ENCODE measurements around the gene SMIM10L2A. TPM values are rescaled to one million over a fixed set of nuclear protein-coding genes. Genes with fewer than 3 reads are reported as not detected.

SMIM10L2A gene
- total and polyA plus RNA-seq, 2 experiments from 2014 or later: 1.4 to 5.6 TPM

DNA sequence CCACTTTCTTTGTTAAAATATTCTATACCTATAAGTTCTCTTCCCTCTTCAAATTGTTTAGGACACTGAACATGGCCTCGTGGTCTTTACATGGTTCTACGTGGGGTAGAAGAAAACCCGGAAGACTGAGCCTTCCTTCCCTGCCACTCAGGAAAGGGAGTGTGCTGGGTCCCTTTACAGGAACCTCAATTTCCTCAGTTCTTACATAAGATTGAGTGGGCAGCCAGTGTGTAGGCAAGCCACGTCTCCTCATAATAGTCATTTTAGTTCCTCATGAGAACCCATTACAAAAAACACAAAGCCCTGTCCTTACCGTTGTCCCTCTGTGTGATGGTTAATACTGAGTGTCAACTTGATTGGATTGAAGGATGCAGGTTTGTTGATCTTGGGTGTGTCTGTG lies 28.7 kb upstream of the SMIM10L2A start (continued):
- TF ChIP-seq, protein P1, sequence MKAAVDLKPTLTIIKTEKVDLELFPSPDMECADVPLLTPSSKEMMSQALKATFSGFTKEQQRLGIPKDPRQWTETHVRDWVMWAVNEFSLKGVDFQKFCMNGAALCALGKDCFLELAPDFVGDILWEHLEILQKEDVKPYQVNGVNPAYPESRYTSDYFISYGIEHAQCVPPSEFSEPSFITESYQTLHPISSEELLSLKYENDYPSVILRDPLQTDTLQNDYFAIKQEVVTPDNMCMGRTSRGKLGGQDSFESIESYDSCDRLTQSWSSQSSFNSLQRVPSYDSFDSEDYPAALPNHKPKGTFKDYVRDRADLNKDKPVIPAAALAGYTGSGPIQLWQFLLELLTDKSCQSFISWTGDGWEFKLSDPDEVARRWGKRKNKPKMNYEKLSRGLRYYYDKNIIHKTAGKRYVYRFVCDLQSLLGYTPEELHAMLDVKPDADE (IDR thresholded peaks at IDR 0.05): no peak
- TF ChIP-seq CTCF (conservative IDR thresholded peaks at IDR 0.05; ENCODE audit: low read depth in 2 of 2) (no peak), JUNB (IDR thresholded peaks at IDR 0.05; ENCODE audit: unreplicated experiment) (no peak), POLR2AphosphoS5 (IDR thresholded peaks at IDR 0.05; ENCODE audit: low read depth) (no peak), REST (IDR thresholded peaks at IDR 0.05; ENCODE audit: unreplicated experiment) (no peak), EZH2 (IDR thresholded peaks at IDR 0.05; ENCODE audit: low read depth, unreplicated experiment) (no peak), ZNF114 (CRISPR knock-in tag; IDR thresholded peaks at IDR 0.05) (no peak), EZH2phosphoT487 (IDR thresholded peaks at IDR 0.05; ENCODE audit: unreplicated experiment) (no peak), NANOG (IDR thresholded peaks at IDR 0.05; ENCODE audit: borderline replicate concordance) (no peak), CREB1 (CRISPR knock-in tag; IDR thresholded peaks at IDR 0.05; ENCODE audit: low read depth) (no peak)

GRCh38 chrX:135395064-135395463 lies 26.7 kb upstream of the SMIM10L2A start:
- no peak for DNase-seq (ENCODE audit: low spot score)
- Histone ChIP-seq H4K20me1 (replicated peaks; ENCODE audit: insufficient read depth) (no peaks in the 10 kb centered on the region), H3K36me3 (ENCODE audit: insufficient read depth) (no peaks in the 10 kb centered on the region), H3K4me1 (ENCODE audit: insufficient read depth) (peaks cover 10% of the 10 kb centered on the region; the same call in 1 of the 2 replicates), H3K4me3 (no peak overlapping the region), H3K9me2 (ENCODE audit: insufficient read depth) (no peaks in the 10 kb centered on the region), H2AFZ (no peak overlapping the region), H3K27ac (ENCODE audit: low read depth) (no peak overlapping the region), H3K79me2 (replicated peaks; ENCODE audit: insufficient read depth) (no peaks in the 10 kb centered on the region), H3F3A (replicated peaks; ENCODE audit: low read depth) (no peaks in the 10 kb centered on the region), H3K27me3 (ENCODE audit: insufficient read depth) (no peaks in the 10 kb centered on the region), H3K4me2 (no peak overlapping the region)
- Mint-ChIP-seq H3K27ac (no peak overlapping the region), H3K4me3 (no peak overlapping the region), H3K9me3 (no peaks in the 10 kb centered on the region), H3K27me3 (ENCODE audit: insufficient read depth, low read depth, poor library complexity) (peaks cover 2% of the 10 kb centered on the region), H3K36me3 (ENCODE audit: low read depth) (no peaks in the 10 kb centered on the region), H3K4me1 (peaks cover 11% of the 10 kb centered on the region)
- no peak for TF ChIP-seq JUNB (IDR thresholded peaks at IDR 0.05; ENCODE audit: unreplicated experiment)
- no peak for ATAC-seq

Data from GM23338 (cell line).